Measurements from ENCODE around the gene ACAD8.

ACAD8 gene

GRCh38 chr11:134275188-134275533, 21.8 kb downstream of the ACAD8 start:
- no peak for ATAC-seq

GRCh38 chr11:134275534-134276395, 22.4 kb downstream of the ACAD8 start, which contains the start of gene GLB1L3:
Gene GLB1L3 (plus strand): TSS chr11:134276379. CDS start chr11:134276741, 362 bp downstream.
- TF ChIP-seq TOX (CRISPR knock-in tag; IDR thresholded peaks at IDR 0.05; ENCODE audit: borderline replicate concordance) (no peak), ESRRG (CRISPR knock-in tag; IDR thresholded peaks at IDR 0.05) (no peak), ARNTL (CRISPR knock-in tag; IDR thresholded peaks at IDR 0.05; ENCODE audit: borderline replicate concordance, low read depth) (no peak), SNAI2 (CRISPR knock-in tag; IDR thresholded peaks at IDR 0.05) (no peak), ZC3H10 (CRISPR knock-in tag; IDR thresholded peaks at IDR 0.05) (no peak), TCF4 (CRISPR knock-in tag; IDR thresholded peaks at IDR 0.05; ENCODE audit: borderline replicate concordance) (no peak), ZNF565 (CRISPR knock-in tag; conservative IDR thresholded peaks at IDR 0.05; ENCODE audit: low read depth) (no peak), POU6F1 (CRISPR knock-in tag; IDR thresholded peaks at IDR 0.05; ENCODE audit: borderline replicate concordance, low read depth) (no peak), PPARA (CRISPR knock-in tag; IDR thresholded peaks at IDR 0.05; ENCODE audit: borderline replicate concordance) (no peak)
- peak; percentile 87 for ATAC-seq

More at GRCh38 chr11:134275188-134275533, 21.8 kb downstream of the ACAD8 start:
- TF ChIP-seq ZFP3 (CRISPR knock-in tag; IDR thresholded peaks at IDR 0.05): no peak

- peak; percentile 36 for ATAC-seq
Measured at GRCh38 chr11:134276396-134277182, 23.2 kb downstream of the ACAD8 start.

More at GRCh38 chr11:134276396-134277182, 23.2 kb downstream of the ACAD8 start:
- TF ChIP-seq GLIS3 (CRISPR knock-in tag; IDR thresholded peaks at IDR 0.05) (no peak), SNAI2 (CRISPR knock-in tag; IDR thresholded peaks at IDR 0.05) (no peak), PATZ1 (CRISPR knock-in tag; IDR thresholded peaks at IDR 0.05; ENCODE audit: borderline replicate concordance) (no peak), BACH2 (CRISPR knock-in tag; IDR thresholded peaks at IDR 0.05; ENCODE audit: borderline replicate concordance) (no peak), ZFP30 (CRISPR knock-in tag; IDR thresholded peaks at IDR 0.05) (no peak), ZFP3 (CRISPR knock-in tag; IDR thresholded peaks at IDR 0.05) (no peak), ZNF565 (CRISPR knock-in tag; conservative IDR thresholded peaks at IDR 0.05; ENCODE audit: low read depth) (no peak), ZNF70 (CRISPR knock-in tag; IDR thresholded peaks at IDR 0.05) (no peak), TOX (CRISPR knock-in tag; IDR thresholded peaks at IDR 0.05; ENCODE audit: borderline replicate concordance) (no peak), TSHZ2 (CRISPR knock-in tag; IDR thresholded peaks at IDR 0.05) (no peak), POU6F1 (CRISPR knock-in tag; IDR thresholded peaks at IDR 0.05; ENCODE audit: borderline replicate concordance, low read depth) (no peak)

All from SK-N-SH treated with all-trans-retinoic acid at 6 μM for 48 hours (cell line).